ENCODE measurements around the gene CCNDBP1.
"Not testable (repeated sequence)": the region's sequence is repeated elsewhere in the genome, so short reads cannot be mapped to it uniquely, and the experiment has no call there.

CCNDBP1 gene

DNA sequence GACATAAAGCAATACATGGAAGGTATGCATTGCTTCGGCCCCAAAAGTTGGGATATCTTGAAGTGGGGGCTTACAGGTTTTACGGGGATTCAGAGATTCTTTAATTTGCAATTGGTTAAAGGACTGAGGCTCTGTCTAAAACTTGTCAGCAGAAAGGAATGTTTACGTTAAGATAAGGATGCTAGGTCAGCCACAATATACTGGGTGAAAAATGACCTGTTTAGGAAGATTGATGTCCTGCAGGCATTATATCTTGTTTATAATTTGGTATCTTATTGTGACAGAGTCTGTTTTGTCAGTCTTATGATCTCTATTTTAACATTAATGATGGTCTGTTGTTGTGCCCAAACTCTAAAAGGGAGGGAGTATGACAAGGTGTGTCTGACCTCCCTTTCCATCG, 15.3 kb upstream of the CCNDBP1 start:
- H3K36me3 ChIP-seq (ENCODE audit: control insufficient read depth, low read depth, low read length) = no peaks in the 10 kb centered on the region
- H3K27ac ChIP-seq (ENCODE audit: low read length) = no peak overlapping the region
- peaks cover 4% of the 10 kb centered on the region for H3K9me3 ChIP-seq (ENCODE audit: control insufficient read depth, low read depth, low read length)
- H3K27me3 ChIP-seq (ENCODE audit: control insufficient read depth, insufficient read depth, low read length) = no peaks in the 10 kb centered on the region
- H3K9ac ChIP-seq (ENCODE audit: low read length) = no peak overlapping the region
- no peak overlapping the region for H3K4me3 ChIP-seq (ENCODE audit: low read length)
- H3K4me1 ChIP-seq (ENCODE audit: control insufficient read depth, low read depth, low read length) = no peaks in the 10 kb centered on the region

DNA sequence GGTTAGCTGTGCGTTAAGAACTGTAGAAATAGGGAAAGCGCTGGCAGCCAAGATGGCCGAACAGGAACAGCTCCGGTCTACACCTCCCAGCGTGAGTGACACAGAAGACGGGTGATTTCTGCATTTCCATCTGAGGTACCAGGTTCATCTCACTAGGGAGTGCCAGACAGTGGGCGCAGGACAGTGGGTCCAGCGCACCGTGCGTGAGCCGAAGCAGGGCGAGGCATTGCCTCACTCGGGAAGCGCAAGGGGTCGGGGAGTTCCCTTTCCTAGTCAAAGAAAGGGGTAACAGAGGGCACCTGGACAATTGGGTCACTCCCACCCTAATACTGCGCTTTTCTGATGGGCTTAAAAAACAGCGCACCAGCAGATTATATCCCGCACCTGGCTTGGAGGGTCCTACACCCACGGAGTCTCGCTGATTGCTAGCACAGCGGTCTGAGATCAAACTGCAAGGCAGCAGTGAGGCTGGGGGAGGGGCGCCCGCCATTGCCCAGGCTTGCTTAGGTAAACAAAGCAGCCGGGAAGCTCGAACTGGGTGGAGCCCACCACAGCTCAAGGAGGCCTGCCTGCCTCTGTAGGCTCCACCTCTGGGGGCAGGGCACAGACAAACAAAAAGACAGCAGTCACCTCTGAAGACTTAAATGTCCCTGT, 9.4 kb upstream of the CCNDBP1 start:
- not testable (repeated sequence) for H3K27ac ChIP-seq (ENCODE audit: low read length); H3K27me3 ChIP-seq (ENCODE audit: control insufficient read depth, insufficient read depth, low read length); H3K9ac ChIP-seq (ENCODE audit: low read length); H3K9me3 ChIP-seq (ENCODE audit: control insufficient read depth, low read depth, low read length); H3K4me3 ChIP-seq (ENCODE audit: low read length); H3K36me3 ChIP-seq (ENCODE audit: control insufficient read depth, low read depth, low read length); H3K4me1 ChIP-seq (ENCODE audit: control insufficient read depth, low read depth, low read length)

DNA sequence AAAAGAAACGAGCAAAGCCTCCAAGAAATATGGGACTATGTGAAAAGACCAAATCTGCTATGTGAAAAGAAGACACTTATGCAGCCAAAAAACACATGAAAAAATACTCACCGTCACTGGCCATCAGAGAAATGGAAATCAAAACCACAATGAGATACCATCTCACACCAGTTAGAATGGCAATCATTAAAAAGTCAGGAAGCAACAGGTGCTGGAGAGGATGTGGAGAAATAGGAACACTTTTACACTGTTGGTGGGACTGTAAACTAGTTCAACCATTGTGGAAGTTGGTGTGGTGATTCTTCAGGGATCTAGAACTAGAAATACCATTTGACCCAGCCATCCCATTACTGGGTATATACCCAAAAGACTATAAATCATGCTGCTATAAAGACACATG, 8.1 kb upstream of the CCNDBP1 start:
- not testable (repeated sequence) for H3K36me3 ChIP-seq (ENCODE audit: control insufficient read depth, low read depth, low read length)

DNA sequence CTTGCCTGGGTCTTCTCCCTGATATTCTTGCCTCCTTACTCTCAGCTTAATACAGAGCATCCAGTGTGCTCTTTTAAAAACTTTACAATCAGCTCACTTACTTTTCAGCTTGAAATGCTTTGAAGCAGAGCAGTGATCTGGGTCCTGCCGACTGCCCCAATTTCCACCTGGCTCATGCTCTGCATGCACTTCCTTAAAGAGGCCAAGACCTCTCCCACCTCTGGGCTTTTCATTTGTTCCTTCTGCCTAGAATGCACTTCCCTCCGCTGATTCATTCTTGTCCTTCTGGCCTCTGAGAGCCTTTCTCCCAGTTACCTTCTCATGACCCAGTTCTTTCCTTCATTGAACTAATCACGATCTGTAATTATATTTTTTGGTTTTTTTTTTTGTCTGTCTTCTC, 1.9 kb upstream of the CCNDBP1 start:
- H3K27ac ChIP-seq (ENCODE audit: low read length) = no peak overlapping the region
- peaks cover 9% of the 10 kb centered on the region for H3K4me1 ChIP-seq (ENCODE audit: control insufficient read depth, low read depth, low read length)
- H3K9ac ChIP-seq (ENCODE audit: low read length) = no peak overlapping the region
- H3K27me3 ChIP-seq (ENCODE audit: control insufficient read depth, insufficient read depth, low read length) = no peaks in the 10 kb centered on the region
- no peaks in the 10 kb centered on the region for H3K36me3 ChIP-seq (ENCODE audit: control insufficient read depth, low read depth, low read length)
- no peak overlapping the region for H3K4me3 ChIP-seq (ENCODE audit: low read length)
- no peaks in the 10 kb centered on the region for H3K9me3 ChIP-seq (ENCODE audit: control insufficient read depth, low read depth, low read length)

More for the DNA sequence above, 8.1 kb upstream of the CCNDBP1 start:
- H3K4me3 ChIP-seq (ENCODE audit: low read length); H3K9ac ChIP-seq (ENCODE audit: low read length); H3K27me3 ChIP-seq (ENCODE audit: control insufficient read depth, insufficient read depth, low read length); H3K4me1 ChIP-seq (ENCODE audit: control insufficient read depth, low read depth, low read length); H3K9me3 ChIP-seq (ENCODE audit: control insufficient read depth, low read depth, low read length); H3K27ac ChIP-seq (ENCODE audit: low read length): not testable (repeated sequence)

DNA sequence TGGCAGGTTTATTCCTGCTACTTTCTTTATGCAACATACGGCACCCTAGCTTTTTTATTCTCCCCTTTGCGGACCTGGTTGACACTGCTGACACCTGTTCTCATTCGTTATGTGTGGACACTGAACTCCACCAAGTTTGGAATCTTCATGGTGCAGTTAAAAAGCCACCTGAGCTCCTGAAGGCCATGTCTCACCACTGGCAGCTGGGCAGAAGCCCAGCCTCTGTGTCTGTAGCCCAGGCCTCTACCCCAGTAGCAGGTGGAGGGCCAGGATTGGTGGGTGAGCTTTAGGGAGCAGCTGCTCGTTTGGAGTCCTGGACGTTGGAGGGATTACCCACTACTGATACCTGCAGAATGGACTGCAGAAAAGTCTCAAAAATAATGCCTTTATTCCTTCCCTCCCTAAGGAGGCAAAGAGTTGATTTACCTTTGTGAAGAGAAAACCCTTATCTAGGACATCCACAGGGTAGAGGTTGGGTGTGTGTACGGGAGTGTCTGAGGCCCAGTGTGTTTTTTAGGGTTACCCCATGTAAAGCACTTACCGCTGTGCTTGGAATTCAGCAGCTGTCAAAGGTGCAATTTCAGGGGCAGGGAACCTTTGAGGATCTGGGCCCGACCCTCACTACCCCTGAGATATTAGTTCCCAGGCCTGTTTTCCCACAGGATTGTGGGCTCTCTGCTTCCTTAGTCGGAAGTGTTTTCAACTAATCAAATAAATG, 637 bp upstream of the CCNDBP1 start:
- H3K27me3 ChIP-seq (ENCODE audit: control insufficient read depth, insufficient read depth, low read length) = no peaks in the 10 kb centered on the region
- H3K27ac ChIP-seq (ENCODE audit: low read length) = no peak overlapping the region
- no peak overlapping the region for H3K9ac ChIP-seq (ENCODE audit: low read length)
- no peaks in the 10 kb centered on the region for H3K9me3 ChIP-seq (ENCODE audit: control insufficient read depth, low read depth, low read length)
- peaks cover 2% of the 10 kb centered on the region for H3K36me3 ChIP-seq (ENCODE audit: control insufficient read depth, low read depth, low read length)
- H3K4me3 ChIP-seq (ENCODE audit: low read length) = peak overlapping the region; percentile 80
- H3K4me1 ChIP-seq (ENCODE audit: control insufficient read depth, low read depth, low read length) = peaks cover 9% of the 10 kb centered on the region

DNA sequence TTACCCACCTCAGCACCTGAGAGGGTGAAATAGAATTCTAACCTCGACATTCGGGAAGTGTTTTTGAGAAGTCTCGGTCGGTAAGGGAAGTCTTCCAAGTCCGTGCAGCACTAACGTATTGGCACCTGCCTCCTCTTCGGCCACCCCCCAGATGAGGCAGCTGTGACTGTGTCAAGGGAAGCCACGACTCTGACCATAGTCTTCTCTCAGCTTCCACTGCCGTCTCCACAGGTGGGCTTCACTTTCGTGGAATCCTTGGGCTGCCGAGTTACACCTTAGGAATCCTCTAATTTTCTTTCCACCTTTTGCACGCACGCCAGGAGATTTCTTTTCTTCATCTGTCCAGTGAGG, 775 bp downstream of the CCNDBP1 start:
- Histone ChIP-seq H3K27me3 (ENCODE audit: control insufficient read depth, insufficient read depth, low read length) (no peaks in the 10 kb centered on the region), H3K9ac (ENCODE audit: low read length) (peak overlapping the region; percentile 38), H3K9me3 (ENCODE audit: control insufficient read depth, low read depth, low read length) (no peaks in the 10 kb centered on the region), H3K27ac (ENCODE audit: low read length) (no peak overlapping the region), H3K4me3 (ENCODE audit: low read length) (peak overlapping the region; percentile 80), H3K36me3 (ENCODE audit: control insufficient read depth, low read depth, low read length) (peaks cover 6% of the 10 kb centered on the region), H3K4me1 (ENCODE audit: control insufficient read depth, low read depth, low read length) (peaks cover 9% of the 10 kb centered on the region)

DNA sequence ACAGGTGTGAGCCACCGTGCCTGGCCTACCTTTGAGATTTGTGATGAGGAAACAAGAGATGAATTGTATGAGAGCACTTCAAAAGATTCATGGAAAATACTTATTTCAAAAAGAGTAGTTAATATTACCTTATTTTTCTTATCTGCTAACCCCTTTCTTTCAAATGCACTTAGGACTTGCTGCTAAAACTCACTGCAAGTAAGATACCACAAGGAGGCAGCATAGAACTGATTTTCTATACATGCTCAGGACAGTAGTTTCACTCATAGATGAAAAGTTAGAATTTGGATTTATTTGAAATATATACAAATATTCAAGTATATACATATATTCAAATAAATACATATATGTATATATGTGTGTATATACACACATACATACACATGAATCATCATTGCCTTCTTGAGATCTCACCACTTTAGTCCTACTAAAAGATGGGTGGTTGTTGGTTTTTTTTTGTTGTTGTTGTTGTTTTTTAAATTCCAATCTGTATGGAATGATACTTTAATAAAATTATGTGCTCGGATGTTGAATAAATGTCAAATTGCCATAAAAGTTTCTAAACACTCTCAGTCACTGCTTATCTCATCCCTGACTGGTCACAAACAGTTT, 2.4 kb downstream of the CCNDBP1 start:
- H3K27me3 ChIP-seq (ENCODE audit: control insufficient read depth, insufficient read depth, low read length) = no peaks in the 10 kb centered on the region
- no peaks in the 10 kb centered on the region for H3K9me3 ChIP-seq (ENCODE audit: control insufficient read depth, low read depth, low read length)
- H3K27ac ChIP-seq (ENCODE audit: low read length) = no peak overlapping the region
- no peak overlapping the region for H3K9ac ChIP-seq (ENCODE audit: low read length)
- peaks cover 9% of the 10 kb centered on the region for H3K36me3 ChIP-seq (ENCODE audit: control insufficient read depth, low read depth, low read length)
- no peak overlapping the region for H3K4me3 ChIP-seq (ENCODE audit: low read length)
- H3K4me1 ChIP-seq (ENCODE audit: control insufficient read depth, low read depth, low read length) = peaks cover 9% of the 10 kb centered on the region

DNA sequence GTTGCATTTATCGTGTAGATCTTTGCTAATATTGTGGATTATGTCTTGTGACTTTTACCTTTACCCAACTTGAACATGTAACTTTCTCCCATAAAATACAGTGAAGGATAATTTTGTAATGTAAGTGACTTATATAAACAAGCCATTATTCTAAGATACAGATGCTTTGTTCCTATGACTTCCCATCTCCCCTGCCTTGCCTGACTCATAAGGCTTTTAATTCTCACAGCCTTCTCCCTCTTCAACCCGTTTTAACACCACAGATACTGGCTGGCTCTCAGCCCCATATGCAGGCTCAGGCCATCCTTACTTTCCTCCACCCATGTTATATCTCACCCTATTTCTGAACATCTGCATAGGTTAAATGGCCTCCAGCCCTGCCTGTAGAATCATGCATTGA, 4.1 kb downstream of the CCNDBP1 start:
- H3K36me3 ChIP-seq (ENCODE audit: control insufficient read depth, low read depth, low read length) = peaks cover 14% of the 10 kb centered on the region
- no peaks in the 10 kb centered on the region for H3K9me3 ChIP-seq (ENCODE audit: control insufficient read depth, low read depth, low read length)
- no peak overlapping the region for H3K4me3 ChIP-seq (ENCODE audit: low read length)
- H3K27ac ChIP-seq (ENCODE audit: low read length) = no peak overlapping the region
- peaks cover 9% of the 10 kb centered on the region for H3K4me1 ChIP-seq (ENCODE audit: control insufficient read depth, low read depth, low read length)
- no peaks in the 10 kb centered on the region for H3K27me3 ChIP-seq (ENCODE audit: control insufficient read depth, insufficient read depth, low read length)
- no peak overlapping the region for H3K9ac ChIP-seq (ENCODE audit: low read length)

DNA sequence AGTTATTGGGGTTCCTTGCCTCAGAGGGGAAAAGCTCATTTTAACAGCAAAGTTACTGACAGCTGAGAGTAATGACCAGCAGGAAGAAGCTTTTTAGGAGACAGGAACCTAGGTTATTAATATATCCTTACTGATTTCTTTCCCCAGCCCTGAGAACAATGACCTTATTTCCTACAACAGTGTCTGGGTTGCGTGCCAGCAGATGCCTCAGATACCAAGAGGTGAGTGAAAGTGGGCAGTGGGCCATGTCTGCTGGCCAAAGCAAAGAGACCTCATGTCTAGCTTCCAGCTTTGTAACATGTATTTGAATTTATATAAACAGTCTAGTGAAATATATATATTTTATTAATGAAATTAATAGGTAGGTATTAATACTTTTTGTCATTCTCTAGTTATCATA, 5.0 kb downstream of the CCNDBP1 start:
- Histone ChIP-seq H3K9me3 (ENCODE audit: control insufficient read depth, low read depth, low read length) (no peaks in the 10 kb centered on the region), H3K4me1 (ENCODE audit: control insufficient read depth, low read depth, low read length) (peaks cover 4% of the 10 kb centered on the region), H3K9ac (ENCODE audit: low read length) (no peak overlapping the region), H3K4me3 (ENCODE audit: low read length) (no peak overlapping the region), H3K27me3 (ENCODE audit: control insufficient read depth, insufficient read depth, low read length) (no peaks in the 10 kb centered on the region), H3K36me3 (ENCODE audit: control insufficient read depth, low read depth, low read length) (peaks cover 22% of the 10 kb centered on the region), H3K27ac (ENCODE audit: low read length) (no peak overlapping the region)

DNA sequence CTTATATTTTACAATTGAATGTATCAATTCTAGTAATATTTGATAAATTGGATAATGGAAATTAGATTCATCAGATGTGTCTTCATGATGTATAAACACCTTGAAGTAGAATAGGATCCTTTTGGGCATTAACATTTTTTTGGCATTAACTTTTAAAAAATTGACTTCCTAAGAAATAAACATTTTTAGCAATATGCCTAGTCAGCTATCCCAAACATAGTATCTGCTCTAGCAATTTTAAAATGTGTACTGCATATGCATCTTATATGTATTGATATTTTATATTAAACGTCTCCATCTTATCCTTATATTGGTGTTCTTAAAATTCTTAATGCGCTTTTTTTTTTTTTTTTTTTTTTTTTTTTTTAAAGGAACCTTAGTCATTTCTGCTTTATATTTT, 8.5 kb downstream of the CCNDBP1 start:
- no peak overlapping the region for H3K9ac ChIP-seq (ENCODE audit: low read length)
- no peaks in the 10 kb centered on the region for H3K9me3 ChIP-seq (ENCODE audit: control insufficient read depth, low read depth, low read length)
- H3K27ac ChIP-seq (ENCODE audit: low read length) = no peak overlapping the region
- H3K27me3 ChIP-seq (ENCODE audit: control insufficient read depth, insufficient read depth, low read length) = no peaks in the 10 kb centered on the region
- H3K4me1 ChIP-seq (ENCODE audit: control insufficient read depth, low read depth, low read length) = no peaks in the 10 kb centered on the region
- peaks cover 22% of the 10 kb centered on the region for H3K36me3 ChIP-seq (ENCODE audit: control insufficient read depth, low read depth, low read length)
- no peak overlapping the region for H3K4me3 ChIP-seq (ENCODE audit: low read length)

DNA sequence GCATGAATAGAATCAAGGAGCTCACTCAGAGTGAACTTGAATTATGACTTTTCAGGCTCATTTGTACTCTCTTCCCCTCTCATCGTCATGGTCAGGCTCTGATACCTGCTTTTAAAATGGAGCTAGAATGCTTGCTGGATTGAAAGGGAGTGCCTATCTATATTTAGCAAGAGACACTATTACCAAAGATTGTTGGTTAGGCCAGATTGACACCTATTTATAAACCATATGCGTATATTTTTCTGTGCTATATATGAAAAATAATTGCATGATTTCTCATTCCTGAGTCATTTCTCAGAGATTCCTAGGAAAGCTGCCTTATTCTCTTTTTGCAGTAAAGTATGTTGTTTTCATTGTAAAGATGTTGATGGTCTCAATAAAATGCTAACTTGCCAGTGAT, 9.6 kb downstream of the CCNDBP1 start:
- H3K4me3 ChIP-seq (ENCODE audit: low read length) = no peak overlapping the region
- H3K4me1 ChIP-seq (ENCODE audit: control insufficient read depth, low read depth, low read length) = no peaks in the 10 kb centered on the region
- H3K27ac ChIP-seq (ENCODE audit: low read length) = no peak overlapping the region
- H3K36me3 ChIP-seq (ENCODE audit: control insufficient read depth, low read depth, low read length) = peaks cover 19% of the 10 kb centered on the region
- no peaks in the 10 kb centered on the region for H3K9me3 ChIP-seq (ENCODE audit: control insufficient read depth, low read depth, low read length)
- H3K9ac ChIP-seq (ENCODE audit: low read length) = no peak overlapping the region
- no peaks in the 10 kb centered on the region for H3K27me3 ChIP-seq (ENCODE audit: control insufficient read depth, insufficient read depth, low read length)
